Activated T-cell treated with anti-CD3 and anti-CD28 coated beads, Interleukin-2, amount 50 U/mL, for 48 hours (primary cell): Measurements from ENCODE around the gene EEFSEC.

Experiments
- DNase-seq, 2 experiments: peaks; one replicate each; pipeline ENCODE4 v3.0.0-alpha.2; 2020

Gene EEFSEC

GRCh38 chr3:128354788-128355542, 201.7 kb downstream of the EEFSEC start:
- DNase-seq = no peak

GRCh38 chr3:128355543-128355919, 202.2 kb downstream of the EEFSEC start:
- DNase-seq = no peak

- DNase-seq = no peak
These were observed 203.5 kb downstream of the EEFSEC start for GRCh38 chr3:128356822-128357221.

GRCh38 chr3:128357538-128357937, 204.3 kb downstream of the EEFSEC start:
- DNase-seq = no peak

- DNase-seq = no peak
These were observed 205.0 kb downstream of the EEFSEC start for GRCh38 chr3:128358156-128358895.

- no peak for DNase-seq
These were observed 205.9 kb downstream of the EEFSEC start for GRCh38 chr3:128359060-128359664.

GRCh38 chr3:128359846-128360642, 206.8 kb downstream of the EEFSEC start:
- no peak for DNase-seq

GRCh38 chr3:128360705-128361271, 207.5 kb downstream of the EEFSEC start:
- no peak for DNase-seq

- no peak for DNase-seq
These were observed 209.0 kb downstream of the EEFSEC start for GRCh38 chr3:128362026-128362965.

- no peak for DNase-seq
These were observed 211.0 kb downstream of the EEFSEC start for GRCh38 chr3:128364291-128364690.

- no peak for DNase-seq
These were observed 211.6 kb downstream of the EEFSEC start for GRCh38 chr3:128364808-128365360.

- DNase-seq = no peak
These were observed 212.9 kb downstream of the EEFSEC start for GRCh38 chr3:128366136-128366535.

GRCh38 chr3:128366652-128367051, 213.4 kb downstream of the EEFSEC start:
- no peak for DNase-seq

GRCh38 chr3:128367221-128367620, 213.9 kb downstream of the EEFSEC start:
- DNase-seq = no peak

- DNase-seq = no peak
These were observed 214.5 kb downstream of the EEFSEC start for GRCh38 chr3:128367761-128368160.

GRCh38 chr3:128368626-128369025, 215.3 kb downstream of the EEFSEC start:
- no peak for DNase-seq

GRCh38 chr3:128369121-128369703, 215.9 kb downstream of the EEFSEC start:
- no peak for DNase-seq

- no peak for DNase-seq
These were observed 216.8 kb downstream of the EEFSEC start for GRCh38 chr3:128369881-128370642.

- DNase-seq = no peak
These were observed 219.0 kb downstream of the EEFSEC start for GRCh38 chr3:128372281-128372680.
